GM19397 (cell line): Measurements from ENCODE around the gene PRIMA1.

Experiments used
- ATAC-seq: cut with Tn5 transposase; IDR thresholded peaks from one replicate; pipeline ENCODE4 v1.9.1; 2021; ENCODE audit warnings: mild to moderate bottlenecking, moderate library complexity; ENCODE audit not compliant: unreplicated experiment

The PRIMA1 gene

GRCh38 chr14:93686268-93686667, 102.0 kb downstream of the PRIMA1 start:
- ATAC-seq, result no peak

- ATAC-seq, result no peak
Observed at GRCh38 chr14:93685121-93685895, 103.0 kb downstream of the PRIMA1 start.

- ATAC-seq, result no peak
Observed at GRCh38 chr14:93683226-93683625, 105.1 kb downstream of the PRIMA1 start.

GRCh38 chr14:93682459-93682858, 105.8 kb downstream of the PRIMA1 start:
- no peak for ATAC-seq

- ATAC-seq, result no peak
Observed at GRCh38 chr14:93676416-93676958, 111.8 kb downstream of the PRIMA1 start.

GRCh38 chr14:93675651-93676050, 112.6 kb downstream of the PRIMA1 start:
- no peak for ATAC-seq

- no peak for ATAC-seq
Observed at GRCh38 chr14:93674343-93674742, 113.9 kb downstream of the PRIMA1 start.

GRCh38 chr14:93669632-93670031, 118.7 kb downstream of the PRIMA1 start:
- ATAC-seq, result no peak
